Measurements from ENCODE around the gene HAUS6. TPM values are rescaled to one million over a fixed set of nuclear protein-coding genes. Genes with fewer than 3 reads are reported as not detected.

Gene HAUS6
- total and polyA plus RNA-seq, 7 donors, result 2.4 to 10.9 (median 4.5) TPM

GRCh38 chr9:19124430-19124793, 21.7 kb upstream of the HAUS6 start:
- H3K27ac ChIP-seq, result peak overlapping the region; percentile 100
- DNase-seq (no peak), ATAC-seq (no peak)
- no peaks in the 10 kb centered on the region for H3K9me3 ChIP-seq
- peaks cover 53% of the 10 kb centered on the region for H3K4me1 ChIP-seq
- peaks cover 18 to 67% of the 10 kb centered on the region in 2 donors for H3K36me3 ChIP-seq (ENCODE audit: insufficient read depth in 1 of 2, low read depth in 1 of 2)
- no peaks in the 10 kb centered on the region for H3K27me3 ChIP-seq (ENCODE audit: insufficient read depth in 3 of 3, low read length in 2 of 3)
- intact Hi-C loops (cut with DNase I), result no loop called here
- H3K4me3 ChIP-seq, result peak overlapping the region; percentile 97
- TF ChIP-seq CTCF (IDR thresholded peaks at IDR 0.05), result no peak

GRCh38 chr9:19122490-19123042, 19.9 kb upstream of the HAUS6 start:
- 73 to 91% (median 79%) methylated on average over 3 of the region's 3 CpGs for WGBS, 3 donors
- TF ChIP-seq CTCF (IDR thresholded peaks at IDR 0.05), result no peak
- ATAC-seq (peak in 1 of 4 donors; percentile 0), DNase-seq (no peak)
- Histone ChIP-seq H3K9me3 (no peaks in the 10 kb centered on the region), H3K27me3 (ENCODE audit: insufficient read depth in 3 of 3, low read length in 2 of 3) (no peaks in the 10 kb centered on the region), H3K4me1 (peaks cover 59% of the 10 kb centered on the region), H3K27ac (peak overlapping the region; percentile 100), H3K4me3 (peak overlapping the region; percentile 11), H3K36me3 (ENCODE audit: insufficient read depth in 1 of 2, low read depth in 1 of 2) (peaks cover 20 to 86% of the 10 kb centered on the region in 2 donors)
- intact Hi-C loops (cut with DNase I), result no loop called here

GRCh38 chr9:19120877-19121276, 18.2 kb upstream of the HAUS6 start:
- peak overlapping the region; percentile 100 for H3K27ac ChIP-seq
- TF ChIP-seq CTCF (IDR thresholded peaks at IDR 0.05), result no peak

GRCh38 chr9:19119801-19120440, 17.2 kb upstream of the HAUS6 start:
- Histone ChIP-seq H3K4me3 (no peak overlapping the region), H3K4me1 (peaks cover 69% of the 10 kb centered on the region), H3K36me3 (ENCODE audit: insufficient read depth in 1 of 2, low read depth in 1 of 2) (peaks cover 24 to 97% of the 10 kb centered on the region in 2 donors), H3K27me3 (ENCODE audit: insufficient read depth in 3 of 3, low read length in 2 of 3) (no peaks in the 10 kb centered on the region), H3K27ac (peak overlapping the region; percentile 100), H3K9me3 (no peaks in the 10 kb centered on the region)
- ATAC-seq (no peak), DNase-seq (no peak)
- WGBS, 3 donors, result 81 to 86% (median 85%) methylated on average over 7 of the region's 7 CpGs
- intact Hi-C loops (cut with DNase I), result no loop called here
- TF ChIP-seq CTCF (IDR thresholded peaks at IDR 0.05), result no peak

More at GRCh38 chr9:19120877-19121276, 18.2 kb upstream of the HAUS6 start:
- H3K4me1 ChIP-seq, result peaks cover 69% of the 10 kb centered on the region
- intact Hi-C loops (cut with DNase I), result no loop called here
- no peak for DNase-seq
- 79 to 88% (median 84%) methylated on average over 6 of the region's 6 CpGs for WGBS, 3 donors
- H3K27me3 ChIP-seq (ENCODE audit: insufficient read depth in 3 of 3, low read length in 2 of 3), result no peaks in the 10 kb centered on the region
- no peaks in the 10 kb centered on the region for H3K9me3 ChIP-seq
- no peak overlapping the region for H3K4me3 ChIP-seq
- H3K36me3 ChIP-seq (ENCODE audit: insufficient read depth in 1 of 2, low read depth in 1 of 2), result peaks cover 20 to 97% of the 10 kb centered on the region in 2 donors
- ATAC-seq, result no peak
